Ectodermal cell (in vitro differentiated cells): ENCODE data around the gene C10orf105.

ENCODE experiments used
- H3K27ac ChIP-seq: 2 replicates; pipeline ENCODE4 v1.7.0; 2013; ENCODE audit warnings: mild to moderate bottlenecking, low read depth, low read length; ENCODE audit not compliant: insufficient read depth, poor library complexity, severe bottlenecking
- H3K27me3 ChIP-seq: 2 replicates; pipeline ENCODE4 v1.7.0; 2013; ENCODE audit warnings: mild to moderate bottlenecking, low read length; ENCODE audit not compliant: insufficient read depth, control insufficient read depth, poor library complexity, severe bottlenecking
- H3K36me3 ChIP-seq: one replicate; pipeline ENCODE4 v1.7.0; 2013; ENCODE audit warnings: low read length; ENCODE audit not compliant: control insufficient read depth, insufficient read depth
- H3K4me1 ChIP-seq: one replicate; pipeline ENCODE4 v1.7.0; 2013; ENCODE audit warnings: low read length; ENCODE audit not compliant: control insufficient read depth, insufficient read depth
- H3K4me3 ChIP-seq: 2 replicates; pipeline ENCODE4 v1.7.0; 2013; ENCODE audit warnings: low read depth, low read length, control low read depth; ENCODE audit not compliant: insufficient read depth
- H3K9me3 ChIP-seq: 2 replicates; pipeline ENCODE4 v1.7.0; 2013; ENCODE audit warnings: mild to moderate bottlenecking, low read length, moderate library complexity; ENCODE audit not compliant: control insufficient read depth
- WGBS, 2 experiments: methylation state at CpG; one replicate each; pipeline ENCODE4 v1.1.7; 2013; ENCODE audit warnings: missing lambda C conversion rate in 2 of 2; 5-methylcytosine and 5-hydroxymethylcytosine counted together

Gene C10orf105

GRCh38 chr10:71715860-71716259, 3.7 kb downstream of the C10orf105 start:
- H3K27ac ChIP-seq, result no peak overlapping the region
- 94 to 95% methylated on average over 20 of the region's 20 CpGs for WGBS, 2 experiments
- H3K9me3 ChIP-seq, result no peaks in the 10 kb centered on the region
- H3K36me3 ChIP-seq, result no peaks in the 10 kb centered on the region
- no peaks in the 10 kb centered on the region for H3K27me3 ChIP-seq
- H3K4me3 ChIP-seq, result no peak overlapping the region
- peaks cover 24% of the 10 kb centered on the region for H3K4me1 ChIP-seq

DNA sequence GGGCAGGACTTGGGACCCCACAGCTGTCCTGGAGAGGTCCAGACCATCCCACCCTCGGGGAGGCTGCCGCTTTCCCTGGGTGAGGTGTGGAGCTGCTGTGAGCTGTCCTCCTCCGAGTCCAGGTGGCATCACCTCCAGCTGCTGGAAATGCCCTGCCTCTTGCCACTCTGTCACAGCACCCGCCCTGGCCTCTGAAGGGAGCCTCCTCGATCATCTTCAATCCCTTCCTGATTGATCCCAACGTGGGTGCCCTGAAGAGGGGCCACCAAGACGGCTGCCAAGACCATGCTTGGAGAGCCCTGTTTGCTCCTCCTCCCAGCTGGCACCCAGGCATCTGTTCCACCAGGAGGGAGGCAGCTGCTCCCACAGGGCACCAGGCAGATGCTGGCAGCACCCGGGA, 4.6 kb downstream of the C10orf105 start:
- no peaks in the 10 kb centered on the region for H3K36me3 ChIP-seq
- H3K27me3 ChIP-seq, result no peaks in the 10 kb centered on the region
- H3K9me3 ChIP-seq, result no peaks in the 10 kb centered on the region
- H3K4me1 ChIP-seq, result peaks cover 22% of the 10 kb centered on the region
- 89 to 92% methylated on average over 8 of the region's 8 CpGs for WGBS, 2 experiments
- H3K4me3 ChIP-seq, result no peak overlapping the region
- no peak overlapping the region for H3K27ac ChIP-seq

GRCh38 chr10:71714592-71714991, 5.0 kb downstream of the C10orf105 start:
- Histone ChIP-seq H3K9me3 (no peaks in the 10 kb centered on the region), H3K27ac (no peak overlapping the region), H3K4me3 (no peak overlapping the region), H3K4me1 (peaks cover 17% of the 10 kb centered on the region), H3K27me3 (no peaks in the 10 kb centered on the region), H3K36me3 (no peaks in the 10 kb centered on the region)
- WGBS, 2 experiments, result 88% methylated on average over 5 of the region's 5 CpGs

DNA sequence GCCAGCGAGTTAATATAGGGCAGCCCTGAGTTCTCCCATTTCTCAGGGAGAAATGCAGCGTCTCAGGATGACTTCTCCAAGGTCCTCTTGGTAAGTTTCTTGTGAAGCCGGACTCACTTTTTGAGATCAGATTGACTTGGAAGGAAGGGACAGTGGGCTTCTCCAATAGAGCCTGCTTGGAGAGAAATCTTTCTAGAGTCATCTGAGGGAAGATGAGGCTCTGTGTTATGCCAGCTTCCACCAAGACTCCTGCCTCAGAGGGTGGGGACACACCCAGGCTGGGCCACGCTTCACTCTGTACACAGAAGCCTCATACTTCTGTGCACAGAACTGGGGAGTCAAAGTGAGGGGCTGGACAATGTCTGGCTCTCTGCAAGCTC, 5.6 kb downstream of the C10orf105 start:
- no peaks in the 10 kb centered on the region for H3K36me3 ChIP-seq
- H3K9me3 ChIP-seq, result no peaks in the 10 kb centered on the region
- peaks cover 12% of the 10 kb centered on the region for H3K4me1 ChIP-seq
- H3K27me3 ChIP-seq, result no peaks in the 10 kb centered on the region
- H3K4me3 ChIP-seq, result no peak overlapping the region
- H3K27ac ChIP-seq, result no peak overlapping the region
- WGBS, 2 experiments, result 93 to 95% methylated on average over 4 of the region's 4 CpGs

GRCh38 chr10:71713135-71714030, 6.2 kb downstream of the C10orf105 start:
- Histone ChIP-seq H3K27me3 (no peaks in the 10 kb centered on the region), H3K9me3 (no peaks in the 10 kb centered on the region), H3K27ac (no peak overlapping the region), H3K4me1 (peaks cover 11% of the 10 kb centered on the region), H3K4me3 (no peak overlapping the region), H3K36me3 (no peaks in the 10 kb centered on the region)
- WGBS, 2 experiments, result 75 to 76% methylated on average over 12 of the region's 12 CpGs

DNA sequence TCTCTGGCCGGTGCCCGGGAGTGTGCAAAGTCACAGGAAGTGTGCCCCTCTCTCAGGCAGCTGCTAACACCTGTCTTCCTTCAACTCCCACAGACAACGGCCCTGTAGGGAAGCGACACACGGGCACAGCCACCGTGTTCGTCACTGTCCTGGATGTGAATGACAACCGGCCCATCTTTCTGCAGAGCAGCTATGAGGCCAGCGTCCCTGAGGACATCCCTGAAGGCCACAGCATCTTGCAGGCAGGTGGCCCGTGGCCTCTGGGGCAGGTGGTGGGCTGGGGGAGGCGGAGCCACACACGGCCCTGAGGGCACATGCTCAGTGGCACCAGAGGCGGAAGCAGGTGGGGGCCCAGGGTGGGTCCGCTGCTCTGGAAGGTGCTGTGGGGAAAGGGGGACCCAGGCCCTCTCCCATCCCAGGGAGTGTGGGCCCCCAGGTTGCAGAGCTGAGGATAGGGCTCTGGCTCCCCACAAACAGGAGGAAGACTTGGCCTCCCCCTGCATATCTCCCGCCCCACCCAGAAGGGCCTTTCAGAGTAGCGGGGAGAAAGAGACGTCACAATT, 6.9 kb downstream of the C10orf105 start:
- no peaks in the 10 kb centered on the region for H3K9me3 ChIP-seq
- no peaks in the 10 kb centered on the region for H3K36me3 ChIP-seq
- H3K4me1 ChIP-seq, result peaks cover 11% of the 10 kb centered on the region
- no peak overlapping the region for H3K4me3 ChIP-seq
- no peak overlapping the region for H3K27ac ChIP-seq
- H3K27me3 ChIP-seq, result no peaks in the 10 kb centered on the region
- 92% methylated on average over 17 of the region's 17 CpGs for WGBS, 2 experiments

DNA sequence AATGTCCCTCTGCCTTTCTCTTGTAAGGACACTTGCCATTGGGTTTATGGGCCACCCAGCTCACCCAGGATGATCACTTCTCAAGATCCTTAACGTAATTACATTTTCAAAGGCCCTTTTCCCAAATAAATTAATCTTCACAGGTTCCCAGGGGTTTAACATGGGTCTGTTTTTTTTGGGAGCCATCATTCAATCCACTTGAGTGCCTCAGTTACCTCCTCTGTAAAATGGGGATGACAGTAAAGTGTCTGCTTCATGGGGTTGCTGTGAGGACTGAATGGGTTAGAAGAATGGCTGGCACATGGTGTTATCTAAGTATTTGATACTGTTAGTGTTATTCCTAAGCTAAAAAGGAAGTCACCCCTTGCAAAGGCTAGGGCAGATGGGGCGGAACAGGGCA, 7.4 kb downstream of the C10orf105 start:
- 97 to 98% methylated on average over 2 of the region's 2 CpGs for WGBS, 2 experiments
- Histone ChIP-seq H3K4me3 (no peak overlapping the region), H3K27me3 (no peaks in the 10 kb centered on the region), H3K4me1 (peaks cover 11% of the 10 kb centered on the region), H3K36me3 (no peaks in the 10 kb centered on the region), H3K27ac (no peak overlapping the region), H3K9me3 (no peaks in the 10 kb centered on the region)

DNA sequence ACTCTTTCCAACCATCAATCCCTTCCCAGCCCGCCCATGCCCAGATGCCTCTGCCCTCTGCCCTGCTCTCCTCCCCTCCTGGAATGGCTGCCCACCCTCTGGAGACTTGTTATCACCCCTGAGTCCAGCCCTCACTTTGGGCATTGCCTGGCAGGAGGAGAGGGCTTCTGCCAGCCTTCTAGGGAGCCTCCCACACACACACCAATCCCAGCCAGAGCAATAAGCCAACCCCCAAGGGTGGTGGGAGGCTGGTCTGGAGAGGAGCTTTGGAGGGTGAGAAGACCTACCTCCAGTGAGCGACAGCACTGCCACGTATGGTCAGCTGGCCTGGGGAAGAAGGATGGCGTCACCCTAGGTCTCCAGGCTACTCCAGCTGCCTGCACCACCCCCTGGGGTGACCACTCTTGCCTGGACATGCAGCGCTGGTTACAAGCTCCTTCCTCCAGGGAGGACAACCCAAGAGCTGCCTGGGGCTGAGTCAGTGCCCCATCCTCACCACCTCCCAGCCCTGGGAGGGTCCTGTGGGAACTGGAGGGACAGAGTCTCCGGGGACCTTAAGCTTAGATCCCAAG, 8.4 kb downstream of the C10orf105 start:
- 89 to 91% methylated on average over 6 of the region's 6 CpGs for WGBS, 2 experiments

DNA sequence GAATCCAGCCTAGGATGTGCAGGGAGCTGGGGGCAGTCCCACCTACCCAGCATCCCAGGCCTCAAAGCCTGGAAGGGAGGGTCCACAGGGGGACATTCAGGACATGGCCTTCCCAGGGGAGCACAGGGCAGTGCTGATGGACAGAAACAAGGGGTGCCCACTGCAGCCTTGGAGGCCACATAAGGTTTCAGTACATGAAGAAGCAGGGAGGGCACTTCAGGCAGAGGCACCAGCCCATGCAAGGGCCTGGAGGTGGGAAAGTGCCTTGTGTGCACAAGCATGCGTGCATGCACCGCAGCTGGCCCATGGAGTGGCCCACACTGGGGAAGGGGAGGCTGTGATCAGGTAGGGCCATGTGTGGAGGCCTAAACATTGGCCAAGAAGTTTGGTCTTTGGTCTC, 9.1 kb downstream of the C10orf105 start:
- H3K9me3 ChIP-seq, result no peaks in the 10 kb centered on the region
- 95 to 96% methylated on average over 2 of the region's 2 CpGs for WGBS, 2 experiments
- no peak overlapping the region for H3K4me3 ChIP-seq
- H3K27ac ChIP-seq, result no peak overlapping the region
- no peaks in the 10 kb centered on the region for H3K36me3 ChIP-seq
- no peaks in the 10 kb centered on the region for H3K27me3 ChIP-seq
- H3K4me1 ChIP-seq, result peaks cover 15% of the 10 kb centered on the region

More for the DNA sequence above, 8.4 kb downstream of the C10orf105 start:
- Histone ChIP-seq H3K4me3 (no peak overlapping the region), H3K36me3 (no peaks in the 10 kb centered on the region), H3K9me3 (no peaks in the 10 kb centered on the region), H3K27me3 (no peaks in the 10 kb centered on the region), H3K4me1 (peaks cover 11% of the 10 kb centered on the region), H3K27ac (no peak overlapping the region)
